AG10803 (cell line): ENCODE results near the gene ANKRD29.
"Not testable (repeated sequence)": the region's sequence is repeated elsewhere in the genome, so short reads cannot be mapped to it uniquely, and the experiment has no call there.

ENCODE experiments used
- DNase-seq: peaks from one replicate; pipeline ENCODE4 v3.0.0; 2010; ENCODE audit warnings: low read depth
- H3K4me3 ChIP-seq: 2 replicates; pipeline ENCODE4 v1.5.1; 2011; ENCODE audit warnings: mild to moderate bottlenecking, low read length, control low read depth
- CTCF ChIP-seq: conservative IDR thresholded peaks from 2 replicates; pipeline ENCODE4 v1.5.1; 2011; ENCODE audit warnings: mild to moderate bottlenecking, low read length, control low read depth, inconsistent platforms

ANKRD29 gene

GRCh38 chr18:23645568-23646175, 17.0 kb downstream of the ANKRD29 start:
- TF ChIP-seq CTCF, result no peak
- DNase-seq, result no peak
- no peak overlapping the region for H3K4me3 ChIP-seq

GRCh38 chr18:23643815-23644490, 18.8 kb downstream of the ANKRD29 start:
- no peak overlapping the region for H3K4me3 ChIP-seq
- no peak for TF ChIP-seq CTCF
- no peak for DNase-seq

GRCh38 chr18:23641937-23642666, 20.6 kb downstream of the ANKRD29 start:
- DNase-seq, result peak; percentile 29
- no peak overlapping the region for H3K4me3 ChIP-seq
- TF ChIP-seq CTCF, result no peak

GRCh38 chr18:23641143-23641720, 21.5 kb downstream of the ANKRD29 start:
- H3K4me3 ChIP-seq, result no peak overlapping the region
- DNase-seq, result no peak
- TF ChIP-seq CTCF, result no peak

- H3K4me3 ChIP-seq, result no peak overlapping the region
- no peak for DNase-seq
- no peak for TF ChIP-seq CTCF
These were observed 22.7 kb downstream of the ANKRD29 start for GRCh38 chr18:23640052-23640451.

GRCh38 chr18:23636433-23636832, 26.3 kb downstream of the ANKRD29 start:
- not testable (repeated sequence) for H3K4me3 ChIP-seq, DNase-seq

GRCh38 chr18:23636071-23636399, 26.7 kb downstream of the ANKRD29 start:
- TF ChIP-seq CTCF, result no peak
- no peak for DNase-seq
- no peak overlapping the region for H3K4me3 ChIP-seq
